Body of pancreas (tissue), 4 donors: ENCODE data around the gene NAGPA. TPM values are rescaled to one million over a fixed set of nuclear protein-coding genes. Genes with fewer than 3 reads are reported as not detected.

Experiments
- ATAC-seq: fragments of 150-250 bp; one replicate; pipeline ENCODE4 v1.9.1; 2016
- DNase-seq, 4 donors: peaks; one replicate each; pipeline ENCODE4 v3.0.0-alpha.2; 2019
- H3K27ac ChIP-seq, 4 donors: fragments of 200-600 bp; sonication (generic); 1 replicate in 3 of 4; 2 replicates in 1 of 4; pipeline versions ENCODE4 v1.5.1 to v1.6.1; 2016 to 2019; ENCODE audit warnings: mild to moderate bottlenecking in 1 of 4, mixed read lengths in 1 of 4, moderate library complexity in 1 of 4
- H3K27me3 ChIP-seq, 2 donors: fragments of 200-600 bp; sonication (generic); one replicate each; pipeline ENCODE4 v1.6.0; 2016; ENCODE audit warnings: mild to moderate bottlenecking in 1 of 2
- H3K36me3 ChIP-seq, 2 donors: fragments of 200-600 bp; sonication (generic); replicated peaks in 1 of 2; 2 replicates each; pipeline ENCODE4 v1.5.1; 2016; ENCODE audit warnings: low read depth in 2 of 2; ENCODE audit not compliant: insufficient read depth in 1 of 2
- H3K4me1 ChIP-seq: fragments of 200-600 bp; sonication (generic); one replicate; pipeline ENCODE4 v1.6.0; 2016
- H3K4me3 ChIP-seq, 2 donors: fragments of 200-600 bp; sonication (generic); 1 replicate in 1 of 2; 2 replicates in 1 of 2; pipeline ENCODE4 v1.5.1; 2016 to 2019
- H3K9me3 ChIP-seq, 3 donors: fragments of 200-600 bp; sonication (generic); 1 replicate in 2 of 3; 2 replicates in 1 of 3; pipeline ENCODE4 v1.5.1; 2016
- POLR2A ChIP-seq, 3 donors: fragments of 450-650 bp; IDR thresholded peaks; one replicate each; pipeline ENCODE4 v1.6.1; 2016; ENCODE audit warnings: antibody characterized with exemption in 3 of 3, mild to moderate bottlenecking in 2 of 3
- WGBS, 2 donors: methylation state at CpG; one replicate each; pipeline ENCODE4 v1.1.5; 2017; 5-methylcytosine and 5-hydroxymethylcytosine counted together
- intact Hi-C: fragments of 100-400 bp; cut with DNase I; formaldehyde crosslinking; loops from one replicate; pipeline ENCODE4 v1.15.1; 2023
- total RNA-seq, 2 donors: library from RNA; depleted of rRNA; stranded (reverse); fragments of >200 nt; gene quantifications; one replicate each; pipeline ENCODE4 v1.1.0, GENCODE V29; 2016
- TF ChIP-seq, protein P1 (sequence below), 7 experiments: fragments of 450-650 bp in 4 of 7; fragments of 200-600 bp in 3 of 7; sonication (generic) in 3 of 7; IDR thresholded peaks; one replicate each; pipeline ENCODE4 v1.5.1; 2016 to 2019; ENCODE audit warnings: antibody characterized with exemption in 7 of 7

Gene NAGPA
- total RNA-seq, 2 donors from 2014 or later = 7.9 to 24.6 TPM

DNA sequence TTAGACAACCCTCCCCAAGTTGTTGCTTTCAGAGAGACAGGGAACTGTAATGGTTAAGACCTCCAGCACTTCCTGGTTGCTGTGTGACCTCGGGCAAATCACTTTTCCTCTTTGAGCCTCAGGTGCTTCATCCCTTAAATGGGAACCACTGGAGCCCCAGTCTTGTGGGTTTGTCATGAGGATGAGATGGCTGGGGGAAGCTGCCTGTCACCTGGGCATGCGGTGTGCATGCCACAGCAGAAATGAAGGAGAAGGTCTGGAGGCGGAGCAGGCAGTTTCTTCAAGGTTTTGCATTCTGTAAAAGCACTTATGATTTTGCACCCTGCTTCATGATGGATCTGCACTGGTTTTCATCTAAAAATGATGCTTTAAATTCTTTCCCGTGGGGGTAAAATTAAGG, 22.1 kb downstream of the NAGPA start:
- intact Hi-C loops = no loop called here
- ATAC-seq = no peak
- H3K4me1 ChIP-seq = no peaks in the 10 kb centered on the region
- no peak overlapping the region for H3K27ac ChIP-seq
- TF ChIP-seq, protein P1, sequence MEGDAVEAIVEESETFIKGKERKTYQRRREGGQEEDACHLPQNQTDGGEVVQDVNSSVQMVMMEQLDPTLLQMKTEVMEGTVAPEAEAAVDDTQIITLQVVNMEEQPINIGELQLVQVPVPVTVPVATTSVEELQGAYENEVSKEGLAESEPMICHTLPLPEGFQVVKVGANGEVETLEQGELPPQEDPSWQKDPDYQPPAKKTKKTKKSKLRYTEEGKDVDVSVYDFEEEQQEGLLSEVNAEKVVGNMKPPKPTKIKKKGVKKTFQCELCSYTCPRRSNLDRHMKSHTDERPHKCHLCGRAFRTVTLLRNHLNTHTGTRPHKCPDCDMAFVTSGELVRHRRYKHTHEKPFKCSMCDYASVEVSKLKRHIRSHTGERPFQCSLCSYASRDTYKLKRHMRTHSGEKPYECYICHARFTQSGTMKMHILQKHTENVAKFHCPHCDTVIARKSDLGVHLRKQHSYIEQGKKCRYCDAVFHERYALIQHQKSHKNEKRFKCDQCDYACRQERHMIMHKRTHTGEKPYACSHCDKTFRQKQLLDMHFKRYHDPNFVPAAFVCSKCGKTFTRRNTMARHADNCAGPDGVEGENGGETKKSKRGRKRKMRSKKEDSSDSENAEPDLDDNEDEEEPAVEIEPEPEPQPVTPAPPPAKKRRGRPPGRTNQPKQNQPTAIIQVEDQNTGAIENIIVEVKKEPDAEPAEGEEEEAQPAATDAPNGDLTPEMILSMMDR (IDR thresholded peaks at IDR 0.05) = no peak
- no peak for TF ChIP-seq POLR2A (IDR thresholded peaks at IDR 0.05)
- H3K4me3 ChIP-seq = no peak overlapping the region
- H3K27me3 ChIP-seq = no peaks in the 10 kb centered on the region
- H3K36me3 ChIP-seq = no peaks in the 10 kb centered on the region
- H3K9me3 ChIP-seq = no peaks in the 10 kb centered on the region
- DNase-seq = no peak
- 64 to 66% methylated on average over 4 of the region's 4 CpGs for WGBS, 2 donors

DNA sequence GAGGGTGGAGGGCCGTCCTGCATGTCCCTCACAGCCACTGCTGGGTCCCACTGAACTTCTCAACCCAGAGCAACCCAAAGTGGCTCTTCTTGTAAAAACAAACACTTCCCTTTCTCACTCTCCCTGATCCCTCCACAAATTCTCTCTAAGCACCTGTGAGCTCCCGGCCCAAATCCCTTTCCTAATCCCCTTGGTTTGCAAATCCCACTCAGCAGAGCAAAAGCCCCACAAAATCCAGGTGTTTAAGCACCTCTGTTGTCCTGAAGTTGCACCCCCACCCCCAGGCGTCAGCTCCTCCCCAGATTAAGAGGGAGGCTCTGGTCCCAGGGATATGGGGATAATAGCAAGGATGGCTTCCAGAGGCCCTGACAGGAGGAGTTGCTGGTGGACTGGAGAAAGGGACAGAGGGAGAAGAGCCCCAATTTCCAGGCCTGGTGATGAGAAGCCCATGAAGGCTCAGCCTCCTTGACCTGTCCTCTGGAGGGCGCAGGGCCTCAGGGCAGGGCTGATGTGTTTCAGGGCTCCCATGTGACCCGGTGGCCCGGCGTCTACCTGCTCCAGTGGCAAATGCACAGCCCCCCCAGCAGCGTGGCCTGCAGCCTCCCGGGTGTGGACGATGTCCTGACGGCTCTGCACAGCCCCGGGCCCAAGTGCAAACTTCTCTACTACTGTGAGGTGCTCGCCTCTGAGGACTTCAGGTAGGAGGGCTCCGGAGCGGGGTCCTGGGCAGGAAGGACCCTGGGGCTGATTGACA, 23.0 kb downstream of the NAGPA start:
- Histone ChIP-seq H3K4me3 (no peak overlapping the region), H3K9me3 (no peaks in the 10 kb centered on the region), H3K36me3 (no peaks in the 10 kb centered on the region), H3K27ac (no peak overlapping the region), H3K27me3 (no peaks in the 10 kb centered on the region), H3K4me1 (no peaks in the 10 kb centered on the region)
- 48 to 49% methylated on average over 3 to 15 of the region's 15 CpGs for WGBS, 2 donors
- TF ChIP-seq, protein P1 (IDR thresholded peaks at IDR 0.05) = no peak
- TF ChIP-seq POLR2A (IDR thresholded peaks at IDR 0.05) = no peak
- ATAC-seq (no peak), DNase-seq (no peak)
- intact Hi-C loops = no loop called here

DNA sequence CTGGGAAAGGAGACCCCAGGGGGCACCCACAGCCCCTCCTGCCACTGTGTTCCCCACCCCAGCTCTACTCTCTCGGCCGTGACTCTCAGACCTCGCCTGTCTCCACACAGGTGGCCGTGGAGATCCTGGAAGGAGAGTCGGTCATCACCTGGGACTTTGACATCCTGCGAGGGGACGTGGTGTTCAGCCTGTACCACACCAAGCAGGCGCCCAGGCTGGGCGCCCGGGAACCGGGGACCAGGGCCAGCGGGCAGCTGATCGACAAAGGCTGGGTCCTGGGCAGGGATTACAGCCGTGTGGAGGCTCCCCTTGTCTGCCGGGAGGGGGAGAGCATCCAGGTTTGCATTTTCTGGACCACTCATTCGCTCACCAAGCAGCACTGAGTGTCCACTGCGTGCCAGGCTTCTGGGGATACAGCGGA, 25.4 kb downstream of the NAGPA start:
- no peaks in the 10 kb centered on the region for H3K4me1 ChIP-seq
- H3K27me3 ChIP-seq = no peaks in the 10 kb centered on the region
- H3K27ac ChIP-seq = no peak overlapping the region
- no peak overlapping the region for H3K4me3 ChIP-seq
- intact Hi-C loops = no loop called here
- WGBS, 2 donors = 82 to 84% methylated on average over 9 to 18 of the region's 18 CpGs
- TF ChIP-seq POLR2A (IDR thresholded peaks at IDR 0.05) = no peak
- TF ChIP-seq, protein P1 (IDR thresholded peaks at IDR 0.05) = no peak
- H3K9me3 ChIP-seq = no peaks in the 10 kb centered on the region
- ATAC-seq (no peak), DNase-seq (no peak)
- H3K36me3 ChIP-seq = no peaks in the 10 kb centered on the region

DNA sequence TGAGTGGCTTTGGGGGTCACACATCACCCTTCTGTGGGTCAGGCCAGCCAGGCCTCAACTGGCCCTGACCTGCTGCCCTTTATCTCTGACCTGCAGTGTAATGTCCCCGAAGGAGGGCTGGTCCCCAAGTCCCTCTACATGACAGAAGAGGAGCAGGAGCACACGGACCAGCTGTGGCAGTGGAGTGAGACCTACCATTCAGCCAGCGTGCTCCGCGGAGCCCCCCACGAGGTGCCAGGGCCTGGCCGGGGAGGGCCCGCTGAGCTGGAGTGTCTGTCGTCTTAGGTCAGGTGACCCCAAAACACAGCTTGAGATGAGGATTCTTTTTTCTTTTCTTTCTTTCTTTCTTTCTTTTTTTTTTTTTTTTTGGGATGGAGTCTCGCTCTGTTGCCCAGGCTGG, 26.5 kb downstream of the NAGPA start:
- TF ChIP-seq, protein P1 (IDR thresholded peaks at IDR 0.05) = no peak
- no peak for TF ChIP-seq POLR2A (IDR thresholded peaks at IDR 0.05)
- intact Hi-C loops = no loop called here

More for the DNA sequence above, 26.5 kb downstream of the NAGPA start:
- H3K36me3 ChIP-seq = no peaks in the 10 kb centered on the region
- ATAC-seq (no peak), DNase-seq (no peak)
- H3K4me1 ChIP-seq = peaks cover 4% of the 10 kb centered on the region
- WGBS, 2 donors = 80 to 84% methylated on average over 9 to 10 of the region's 10 CpGs
- H3K4me3 ChIP-seq = no peak overlapping the region
- no peak overlapping the region for H3K27ac ChIP-seq
- no peaks in the 10 kb centered on the region for H3K27me3 ChIP-seq
- no peaks in the 10 kb centered on the region for H3K9me3 ChIP-seq
